SK-N-SH treated with all-trans-retinoic acid at 6 μM for 48 hours (cell line): ENCODE results near the gene TIMM10B.
A peak's percentile ranks its signal among the peaks of the same experiment; 100 is the strongest.

Source experiments
- ATAC-seq: fragments of 200-7000 bp; cut with Tn5 transposase; 3 replicates; pipeline ENCODE4 v1.9.1; 2020; ENCODE audit warnings: mild to moderate bottlenecking, moderate library complexity
- ISL1 ChIP-seq: fragments of 250-450 bp; sonication (Bioruptor Pico); IDR thresholded peaks from 2 replicates; pipeline ENCODE4 v2.1.2; 2022; ENCODE audit warnings: mild to moderate bottlenecking, moderate library complexity
- SNAI2 ChIP-seq: fragments of 250-450 bp; sonication (Bioruptor Pico); IDR thresholded peaks from 2 replicates; pipeline ENCODE4 v1.5.0; 2020; ENCODE audit warnings: mild to moderate bottlenecking, moderate library complexity
- TOX ChIP-seq: fragments of 250-450 bp; sonication (Bioruptor Pico); IDR thresholded peaks from 2 replicates; pipeline ENCODE4 v1.8.0; 2021; ENCODE audit warnings: mild to moderate bottlenecking, moderate library complexity, borderline replicate concordance
- ZC3H10 ChIP-seq: fragments of 250-450 bp; sonication (Bioruptor Pico); IDR thresholded peaks from 2 replicates; pipeline ENCODE4 v1.5.1; 2021; ENCODE audit warnings: mild to moderate bottlenecking, moderate library complexity
- ZFP3 ChIP-seq: fragments of 250-450 bp; sonication (Bioruptor Pico); IDR thresholded peaks from 2 replicates; pipeline ENCODE4 v1.5.0; 2020; ENCODE audit warnings: mild to moderate bottlenecking, moderate library complexity
- ZFP30 ChIP-seq: fragments of 450-650 bp; formaldehyde crosslinking; IDR thresholded peaks from 2 replicates; pipeline ENCODE4 v1.5.0; 2022; ENCODE audit warnings: mild to moderate bottlenecking, moderate library complexity
- ZNF70 ChIP-seq: fragments of 450-650 bp; formaldehyde crosslinking; IDR thresholded peaks from 2 replicates; pipeline ENCODE4 v1.5.0; 2020; ENCODE audit warnings: mild to moderate bottlenecking, moderate library complexity
- ZNF8 ChIP-seq: fragments of 450-650 bp; formaldehyde crosslinking; IDR thresholded peaks from 2 replicates; pipeline ENCODE4 v1.5.0; 2020; ENCODE audit warnings: mild to moderate bottlenecking, moderate library complexity
- TF ChIP-seq, protein P1 (sequence below): fragments of 250-450 bp; sonication (Bioruptor Pico); IDR thresholded peaks from 2 replicates; pipeline ENCODE4 v1.8.0; 2020; ENCODE audit warnings: mild to moderate bottlenecking, moderate library complexity, borderline replicate concordance

The TIMM10B gene

DNA sequence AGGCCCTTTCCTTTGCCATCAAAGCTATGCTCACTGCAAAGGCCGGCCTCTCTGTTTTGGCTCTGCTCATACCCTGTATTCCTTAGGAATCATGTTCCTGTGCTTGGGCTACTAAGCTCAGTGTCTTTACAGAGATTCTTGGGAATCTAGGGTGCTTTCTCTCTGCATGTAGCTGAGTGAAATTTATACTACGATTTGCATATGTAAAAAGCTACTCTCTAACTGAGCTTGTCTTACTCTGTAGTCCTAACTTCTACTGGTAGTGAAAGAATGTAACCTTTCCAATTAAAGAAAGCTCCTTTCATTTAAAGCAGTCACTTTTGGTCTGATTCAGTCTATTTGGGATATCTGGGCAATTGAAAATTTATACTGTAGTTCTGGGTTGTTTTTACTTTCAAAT, 48.0 kb downstream of the TIMM10B start:
- no peak for ATAC-seq

DNA sequence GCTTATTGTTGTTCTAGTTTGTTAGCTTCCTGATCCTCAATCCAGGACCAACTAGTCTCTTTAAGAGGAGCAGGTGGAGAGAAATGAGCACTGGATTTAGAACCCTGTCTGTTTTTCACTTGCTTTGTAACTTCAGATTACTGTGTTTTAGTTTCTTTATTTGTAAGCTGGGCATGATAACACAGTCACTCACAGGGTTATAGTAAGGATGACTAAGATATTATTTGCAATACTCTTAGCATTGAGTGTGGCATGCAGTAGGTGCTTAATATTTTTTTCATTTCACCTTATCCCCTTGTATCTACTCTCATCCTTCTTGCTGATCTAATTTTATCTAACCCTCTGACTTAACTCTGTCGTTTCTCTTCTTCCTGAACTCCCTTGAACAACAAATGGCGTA, 49.5 kb downstream of the TIMM10B start:
- TF ChIP-seq ZFP30 (CRISPR knock-in tag) (no peak), SNAI2 (no peak), ISL1 (CRISPR knock-in tag) (no peak), ZFP3 (no peak), ZNF8 (CRISPR knock-in tag) (no peak)
- ATAC-seq = no peak

More for the DNA sequence above, 48.0 kb downstream of the TIMM10B start:
- TF ChIP-seq SNAI2 (no peak), TOX (no peak), ZFP3 (no peak), ZNF70 (no peak), ZC3H10 (CRISPR knock-in tag) (no peak)
- TF ChIP-seq, protein P1, sequence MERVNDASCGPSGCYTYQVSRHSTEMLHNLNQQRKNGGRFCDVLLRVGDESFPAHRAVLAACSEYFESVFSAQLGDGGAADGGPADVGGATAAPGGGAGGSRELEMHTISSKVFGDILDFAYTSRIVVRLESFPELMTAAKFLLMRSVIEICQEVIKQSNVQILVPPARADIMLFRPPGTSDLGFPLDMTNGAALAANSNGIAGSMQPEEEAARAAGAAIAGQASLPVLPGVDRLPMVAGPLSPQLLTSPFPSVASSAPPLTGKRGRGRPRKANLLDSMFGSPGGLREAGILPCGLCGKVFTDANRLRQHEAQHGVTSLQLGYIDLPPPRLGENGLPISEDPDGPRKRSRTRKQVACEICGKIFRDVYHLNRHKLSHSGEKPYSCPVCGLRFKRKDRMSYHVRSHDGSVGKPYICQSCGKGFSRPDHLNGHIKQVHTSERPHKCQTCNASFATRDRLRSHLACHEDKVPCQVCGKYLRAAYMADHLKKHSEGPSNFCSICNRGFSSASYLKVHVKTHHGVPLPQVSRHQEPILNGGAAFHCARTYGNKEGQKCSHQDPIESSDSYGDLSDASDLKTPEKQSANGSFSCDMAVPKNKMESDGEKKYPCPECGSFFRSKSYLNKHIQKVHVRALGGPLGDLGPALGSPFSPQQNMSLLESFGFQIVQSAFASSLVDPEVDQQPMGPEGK (CRISPR knock-in tag) = no peak

DNA sequence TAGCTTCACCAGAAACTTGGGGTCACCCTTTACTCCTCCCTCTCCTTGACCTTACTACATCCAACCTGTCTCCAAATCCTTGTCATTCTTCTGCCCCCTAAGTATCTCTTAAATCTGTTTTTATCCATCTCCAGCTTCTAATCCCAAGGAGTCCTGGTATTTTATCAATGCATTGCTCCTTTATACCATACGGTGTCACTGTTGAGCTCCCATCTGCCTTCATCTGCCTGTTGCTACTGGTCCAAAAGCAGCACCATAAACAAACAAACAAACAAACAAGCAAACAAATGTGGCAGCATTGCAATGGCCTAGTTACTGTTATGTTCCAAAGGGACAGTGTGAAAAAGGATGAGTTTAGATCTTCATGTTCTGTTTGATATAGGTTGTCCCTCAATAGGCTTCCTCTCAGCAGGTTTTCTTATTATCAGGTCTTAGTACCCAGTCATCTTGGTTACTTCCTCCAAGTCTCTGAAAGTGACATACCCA, 50.0 kb downstream of the TIMM10B start:
- peak; percentile 87 for ATAC-seq
- peak; percentile 58; the same call in 1 of the 2 replicates for TF ChIP-seq ZNF70
- no peak for TF ChIP-seq TOX
- TF ChIP-seq, protein P1 (CRISPR knock-in tag) = no peak
- TF ChIP-seq, all 23 proteins: peak for 1
